Rectal smooth muscle tissue (tissue), 1 donor: ENCODE data around the gene FYB1.

ENCODE experiments used
- H3K27ac ChIP-seq: one replicate; pipeline ENCODE4 v1.7.0; 2013; ENCODE audit warnings: low read depth, low read length, inconsistent platforms
- H3K27me3 ChIP-seq: one replicate; pipeline ENCODE4 v1.7.0; 2013; ENCODE audit warnings: low read length; ENCODE audit not compliant: control insufficient read depth, insufficient read depth
- H3K36me3 ChIP-seq: one replicate; pipeline ENCODE4 v1.7.0; 2013; ENCODE audit warnings: low read length; ENCODE audit not compliant: control insufficient read depth, insufficient read depth
- H3K4me1 ChIP-seq: one replicate; pipeline ENCODE4 v1.7.0; 2013; ENCODE audit warnings: low read length; ENCODE audit not compliant: control insufficient read depth, insufficient read depth
- H3K4me3 ChIP-seq: one replicate; pipeline ENCODE4 v1.7.0; 2013; ENCODE audit warnings: low read length
- H3K9ac ChIP-seq: one replicate; pipeline ENCODE4 v1.7.0; 2013; ENCODE audit warnings: low read length

FYB1 gene

DNA sequence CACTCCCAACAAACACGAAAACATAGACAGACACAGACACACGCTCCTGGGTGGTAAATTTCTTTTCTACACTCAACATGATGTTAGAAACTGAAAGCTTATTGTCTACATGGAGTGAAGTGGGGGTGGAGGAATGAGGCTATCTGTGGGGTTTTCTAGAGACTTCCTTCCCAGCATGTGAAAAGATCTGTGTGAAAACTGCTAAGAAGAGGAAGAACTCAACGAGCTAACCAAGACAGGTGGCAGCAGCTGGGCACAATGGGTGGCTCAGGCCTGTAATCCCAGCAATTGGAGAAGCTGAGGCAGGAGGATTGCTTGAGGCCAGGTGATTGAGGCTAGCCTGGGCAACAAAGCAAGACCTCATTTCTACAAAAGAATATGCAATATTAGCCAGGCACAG is 7.6 kb downstream of the FYB1 start:
- Histone ChIP-seq H3K9ac (no peak overlapping the region), H3K27ac (no peak overlapping the region), H3K36me3 (no peaks in the 10 kb centered on the region), H3K4me1 (no peaks in the 10 kb centered on the region), H3K27me3 (no peaks in the 10 kb centered on the region), H3K4me3 (no peak overlapping the region)

DNA sequence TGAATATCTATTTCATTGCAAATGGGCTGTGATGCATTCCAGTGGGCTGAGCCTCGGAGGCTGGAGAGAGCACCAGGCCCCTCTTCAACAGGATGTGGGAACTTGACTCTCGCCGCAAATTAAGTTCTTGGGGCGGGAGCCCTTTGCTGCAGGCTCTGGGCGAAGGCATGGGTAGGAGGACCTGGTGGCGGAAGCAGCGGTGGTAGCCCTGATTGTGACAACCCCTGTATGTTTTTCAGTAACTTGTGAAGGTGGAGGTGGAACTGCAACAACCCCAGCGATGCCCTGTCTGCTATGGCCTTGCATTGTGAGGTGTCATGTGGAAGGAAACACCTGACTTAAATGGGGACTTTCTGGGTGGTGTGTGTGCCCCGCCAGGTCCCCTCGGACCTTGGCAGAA is 9.4 kb downstream of the FYB1 start:
- H3K27ac ChIP-seq: no peak overlapping the region
- H3K4me3 ChIP-seq: no peak overlapping the region

DNA sequence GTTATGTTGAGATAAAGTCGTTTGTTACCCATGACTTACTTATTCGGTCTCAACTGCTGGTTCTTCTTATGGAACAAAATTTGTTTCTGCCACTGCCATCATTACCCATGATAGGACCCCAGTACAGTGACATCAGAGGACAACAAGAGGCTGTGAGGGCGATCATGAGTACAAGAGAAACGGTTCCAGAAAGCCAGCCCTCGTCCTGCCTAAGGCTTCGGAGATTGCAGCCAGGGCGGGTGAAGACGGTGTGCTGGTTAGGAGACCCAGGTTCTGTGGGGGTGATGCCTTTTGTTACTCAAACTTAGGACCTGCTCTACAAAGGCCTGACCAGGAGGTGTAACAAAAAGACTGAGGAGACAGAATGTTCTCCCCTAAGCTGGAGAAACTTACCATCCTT is 10.9 kb downstream of the FYB1 start:
- Histone ChIP-seq H3K27me3 (no peaks in the 10 kb centered on the region), H3K9ac (no peak overlapping the region), H3K36me3 (no peaks in the 10 kb centered on the region), H3K4me3 (no peak overlapping the region), H3K4me1 (no peaks in the 10 kb centered on the region), H3K27ac (no peak overlapping the region)

More for the DNA sequence above, 9.4 kb downstream of the FYB1 start:
- Histone ChIP-seq H3K9ac (no peak overlapping the region), H3K4me1 (no peaks in the 10 kb centered on the region), H3K36me3 (no peaks in the 10 kb centered on the region), H3K27me3 (no peaks in the 10 kb centered on the region)

DNA sequence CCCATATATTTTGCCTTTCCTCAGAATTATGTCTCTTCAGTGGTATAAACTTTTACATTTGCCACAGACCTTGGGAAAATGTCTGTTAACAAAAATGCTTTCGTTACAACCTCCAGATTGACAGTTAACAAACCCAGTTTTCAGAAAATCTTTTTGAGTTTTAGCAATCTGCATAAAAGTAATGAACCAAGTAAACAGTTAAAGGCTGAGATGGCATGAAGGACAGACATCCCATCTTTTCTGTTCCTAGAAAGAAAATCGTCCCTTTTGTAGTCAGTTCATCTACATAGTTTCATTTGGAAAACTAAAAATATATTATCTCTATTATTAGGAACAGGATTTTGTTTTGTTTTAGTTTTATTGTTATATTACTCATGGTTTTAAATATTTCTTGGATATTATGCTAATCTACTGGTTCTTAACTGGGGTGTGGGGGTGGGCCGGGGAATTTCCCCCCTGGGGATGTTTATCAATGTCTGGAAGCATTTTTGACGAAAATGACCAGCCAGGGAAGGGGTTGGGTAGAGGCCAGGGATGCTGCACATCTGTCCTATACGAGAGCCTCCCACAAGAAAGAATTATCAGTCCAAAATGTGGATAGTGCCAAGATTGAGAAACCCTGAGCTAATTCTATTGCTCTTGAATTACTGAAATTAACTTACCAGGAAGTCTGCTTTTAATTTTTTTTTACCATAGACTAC is 11.9 kb downstream of the FYB1 start:
- Histone ChIP-seq H3K27me3 (no peaks in the 10 kb centered on the region), H3K4me1 (no peaks in the 10 kb centered on the region), H3K27ac (no peak overlapping the region)

DNA sequence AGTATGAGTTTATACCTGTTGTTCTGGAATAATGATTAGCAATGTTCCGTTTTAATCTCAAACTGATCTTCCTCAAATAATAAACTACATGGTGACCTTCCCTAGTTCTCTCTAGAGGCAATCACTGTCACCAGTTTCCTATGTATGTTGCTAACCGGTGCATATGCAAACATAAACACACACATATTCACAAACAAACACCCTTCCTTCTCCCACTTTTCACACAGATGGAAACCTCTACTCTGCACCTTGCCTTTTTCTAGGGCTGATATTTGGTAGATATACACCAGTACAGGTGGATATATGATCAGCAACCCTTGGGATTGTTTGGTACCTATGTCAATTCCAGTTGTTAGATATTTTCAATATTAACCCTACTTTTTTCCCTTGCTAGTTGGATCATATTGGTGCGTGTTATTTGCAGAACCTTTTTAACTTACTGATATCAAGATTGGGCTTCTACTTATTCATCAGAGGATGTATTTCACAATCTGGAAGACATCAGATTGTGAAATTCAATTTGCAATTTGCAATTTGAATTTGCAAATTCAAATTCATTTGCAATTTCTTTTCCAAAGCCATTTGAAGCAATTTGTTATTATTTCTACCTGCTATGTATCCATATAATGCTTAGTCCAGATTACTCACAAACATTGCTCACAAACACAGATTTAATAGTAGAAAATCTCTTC is 12.6 kb downstream of the FYB1 start:
- no peak overlapping the region for H3K4me3 ChIP-seq
- no peak overlapping the region for H3K27ac ChIP-seq
- no peaks in the 10 kb centered on the region for H3K27me3 ChIP-seq
- no peaks in the 10 kb centered on the region for H3K36me3 ChIP-seq
- H3K9ac ChIP-seq: no peak overlapping the region
- no peaks in the 10 kb centered on the region for H3K4me1 ChIP-seq

More for the DNA sequence above, 11.9 kb downstream of the FYB1 start:
- Histone ChIP-seq H3K4me3 (no peak overlapping the region), H3K36me3 (no peaks in the 10 kb centered on the region), H3K9ac (no peak overlapping the region)

DNA sequence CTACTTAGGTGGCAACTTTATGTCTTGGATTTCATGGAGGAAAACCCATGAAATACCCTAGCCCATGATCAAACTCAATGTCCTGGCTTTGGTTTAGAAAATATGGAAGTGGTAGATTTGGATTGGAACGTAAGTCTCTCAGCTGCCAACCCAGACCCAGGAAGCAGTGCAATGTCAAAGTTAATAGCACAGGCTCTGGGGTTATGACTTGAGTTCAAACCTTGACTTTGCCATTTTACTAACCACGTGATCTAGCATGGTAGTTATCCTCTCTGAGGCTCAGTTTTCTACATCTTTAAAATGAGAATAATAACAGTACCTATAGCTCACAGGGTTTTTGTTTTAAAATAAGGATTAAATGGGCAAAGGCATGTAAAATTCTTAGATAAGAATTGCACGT is 13.8 kb downstream of the FYB1 start:
- no peaks in the 10 kb centered on the region for H3K27me3 ChIP-seq
- H3K4me1 ChIP-seq: no peaks in the 10 kb centered on the region
- no peak overlapping the region for H3K9ac ChIP-seq
- H3K4me3 ChIP-seq: no peak overlapping the region
- no peak overlapping the region for H3K27ac ChIP-seq
- H3K36me3 ChIP-seq: no peaks in the 10 kb centered on the region

DNA sequence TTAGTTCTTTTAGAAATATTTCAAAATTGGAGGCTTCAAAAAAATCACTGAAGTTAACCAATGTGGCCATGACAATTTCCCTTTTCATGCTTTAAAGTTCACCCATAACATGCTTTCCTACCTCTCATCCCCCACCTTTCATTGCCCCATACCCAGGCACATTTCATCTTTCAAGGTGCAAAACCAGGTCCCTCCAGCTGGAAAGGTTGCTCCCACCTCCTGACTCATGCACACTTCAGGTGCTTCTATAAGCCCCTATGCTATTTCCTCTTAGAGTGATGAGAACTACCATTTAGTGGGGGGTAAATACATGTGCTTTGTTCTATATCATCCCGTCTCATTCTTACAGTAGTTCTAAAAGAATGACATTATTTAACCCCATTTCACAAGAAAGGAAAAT is 15.4 kb downstream of the FYB1 start:
- no peak overlapping the region for H3K9ac ChIP-seq
- no peak overlapping the region for H3K4me3 ChIP-seq
- H3K27ac ChIP-seq: no peak overlapping the region
- no peaks in the 10 kb centered on the region for H3K4me1 ChIP-seq
- no peaks in the 10 kb centered on the region for H3K27me3 ChIP-seq
- no peaks in the 10 kb centered on the region for H3K36me3 ChIP-seq

DNA sequence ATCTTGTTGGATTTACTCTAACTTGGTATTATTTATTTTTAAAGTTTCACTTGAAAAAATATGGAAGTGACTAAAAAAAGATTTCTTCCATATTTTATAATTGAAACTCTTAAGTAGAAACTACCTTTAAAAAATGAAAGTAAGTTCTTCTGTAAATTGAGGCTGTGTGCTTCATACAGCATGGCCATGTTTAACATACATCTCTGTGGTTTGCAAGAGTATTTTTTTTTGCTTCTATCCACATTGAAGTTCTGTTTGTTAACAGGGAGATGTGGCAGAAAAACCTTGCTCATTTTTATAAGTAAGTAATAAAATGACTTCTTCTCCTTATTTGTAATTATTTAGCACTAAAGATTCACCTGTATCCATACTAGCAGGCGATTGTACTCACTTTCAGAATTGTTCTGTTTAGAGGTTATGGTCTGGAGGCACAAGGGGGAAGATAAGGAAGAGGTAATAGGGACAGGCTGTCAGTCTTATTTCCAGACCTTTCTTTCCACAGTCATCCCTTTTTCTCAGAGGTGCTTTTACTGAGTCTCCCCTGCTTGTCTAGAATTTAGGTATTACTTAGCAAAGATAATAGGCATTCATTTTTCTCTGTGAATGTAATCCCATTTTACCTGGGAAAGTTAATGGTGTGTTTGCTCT is 16.0 kb downstream of the FYB1 start:
- Histone ChIP-seq H3K4me1 (no peaks in the 10 kb centered on the region), H3K27me3 (no peaks in the 10 kb centered on the region), H3K9ac (no peak overlapping the region), H3K4me3 (no peak overlapping the region), H3K27ac (no peak overlapping the region), H3K36me3 (no peaks in the 10 kb centered on the region)

DNA sequence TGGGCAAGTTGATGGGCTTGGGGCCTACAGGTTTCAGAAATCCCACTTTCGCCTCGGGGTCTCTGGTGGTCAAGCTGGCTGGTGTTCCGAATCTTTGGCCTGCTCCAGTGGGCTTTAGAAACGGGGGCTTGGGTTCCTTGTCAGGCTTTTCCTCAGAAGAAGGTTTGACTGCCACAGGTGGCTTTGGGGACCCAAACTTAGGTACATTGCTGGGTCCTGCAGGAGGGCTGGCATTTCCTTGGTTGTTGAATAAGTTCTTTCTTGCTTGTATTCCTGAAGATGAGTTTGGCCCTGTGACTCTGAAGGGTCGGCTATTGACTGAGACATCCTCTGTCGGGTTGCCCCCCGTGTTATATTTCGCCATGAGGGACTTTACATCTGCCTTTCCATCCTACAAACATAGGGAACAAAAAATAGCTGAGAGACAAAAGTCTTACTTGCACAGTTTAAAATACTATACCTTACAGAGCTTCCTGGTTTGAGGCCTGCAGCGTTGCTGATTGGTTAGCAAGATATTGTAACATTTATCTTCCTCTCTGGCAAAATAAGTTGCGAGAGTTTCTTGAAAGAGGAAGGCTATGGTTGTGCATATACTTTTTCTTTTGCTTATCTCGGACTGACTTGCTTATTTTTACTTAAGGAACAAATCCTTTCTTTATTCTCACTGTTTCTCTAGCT is 16.6 kb downstream of the FYB1 start:
- no peaks in the 10 kb centered on the region for H3K36me3 ChIP-seq
- H3K27me3 ChIP-seq: no peaks in the 10 kb centered on the region
- H3K27ac ChIP-seq: no peak overlapping the region
- peak overlapping the region; percentile 29 for H3K4me3 ChIP-seq
- H3K9ac ChIP-seq: no peak overlapping the region
- no peaks in the 10 kb centered on the region for H3K4me1 ChIP-seq

DNA sequence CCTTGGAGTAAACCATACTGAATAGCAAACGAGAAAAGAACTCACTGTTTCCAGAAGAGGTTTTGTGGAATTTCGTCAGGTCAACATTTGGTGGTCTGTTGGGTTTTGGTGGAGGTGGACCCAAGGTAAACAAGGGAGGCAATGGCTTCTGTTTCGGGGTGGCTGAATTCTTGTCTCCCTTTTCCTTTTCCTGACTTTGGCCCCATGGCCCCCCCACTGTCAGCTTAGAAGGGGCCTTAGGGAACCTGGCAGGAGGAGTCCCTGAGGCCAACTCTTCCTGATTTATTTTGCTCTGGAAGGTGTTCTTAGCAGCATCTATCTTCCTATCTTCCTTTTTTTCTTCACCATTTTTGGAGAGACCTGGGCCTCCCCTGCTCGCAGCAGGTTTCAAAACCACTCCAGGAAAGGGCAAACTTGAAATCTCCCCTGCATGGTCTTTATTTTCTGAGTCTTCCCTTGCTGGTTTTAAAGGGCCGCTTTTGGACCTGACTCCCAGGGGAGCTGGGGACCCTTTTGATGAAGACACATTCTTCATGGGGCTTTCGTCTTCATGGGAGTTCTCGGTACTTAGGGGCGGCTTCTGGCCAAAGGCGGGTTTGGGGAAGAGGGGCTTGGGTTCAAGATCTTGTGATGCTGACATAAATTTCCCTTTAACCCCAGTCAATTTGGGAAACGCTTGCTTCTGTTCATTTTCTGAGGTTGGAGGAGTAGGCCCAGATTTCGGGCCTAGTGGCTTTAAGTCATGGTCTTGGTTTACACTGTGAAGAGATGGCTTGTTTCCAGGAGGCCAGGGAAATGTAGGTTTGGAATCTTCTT is 17.4 kb downstream of the FYB1 start:
- H3K36me3 ChIP-seq: no peaks in the 10 kb centered on the region
- no peak overlapping the region for H3K27ac ChIP-seq
- no peak overlapping the region for H3K9ac ChIP-seq
- no peaks in the 10 kb centered on the region for H3K4me1 ChIP-seq
- H3K4me3 ChIP-seq: peak overlapping the region; percentile 26
- no peaks in the 10 kb centered on the region for H3K27me3 ChIP-seq

DNA sequence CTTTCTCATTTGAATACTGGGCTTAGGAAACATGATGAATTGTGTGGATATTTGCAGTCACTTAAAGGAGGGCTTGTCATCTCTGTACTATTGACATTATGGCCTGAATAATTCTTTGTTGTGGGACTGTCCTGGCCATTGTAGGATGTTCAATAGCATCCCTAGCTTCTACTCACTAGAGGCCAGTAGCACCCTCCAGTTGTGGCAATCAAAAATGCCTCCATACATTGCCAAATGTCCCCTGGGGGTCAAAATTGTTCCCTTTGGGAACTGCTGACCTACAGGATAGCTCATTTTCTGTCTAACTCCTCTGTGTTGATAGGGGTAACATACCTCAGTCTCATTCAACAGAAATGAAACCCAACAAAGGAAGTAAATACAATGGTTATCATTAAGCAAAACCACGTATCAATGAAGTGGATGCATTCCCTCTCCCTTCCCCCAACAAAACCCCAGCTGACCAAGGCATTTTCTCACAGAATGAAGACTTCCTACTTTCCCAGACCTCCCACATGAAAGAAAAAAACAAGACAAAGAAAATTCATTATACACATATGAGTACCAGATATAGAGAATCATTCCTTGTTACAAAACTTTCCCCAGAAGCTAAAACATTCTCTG is 18.1 kb downstream of the FYB1 start:
- H3K4me1 ChIP-seq: no peaks in the 10 kb centered on the region
- H3K27me3 ChIP-seq: no peaks in the 10 kb centered on the region
- H3K9ac ChIP-seq: no peak overlapping the region
- no peak overlapping the region for H3K27ac ChIP-seq
- H3K4me3 ChIP-seq: peak overlapping the region; percentile 26
- H3K36me3 ChIP-seq: no peaks in the 10 kb centered on the region
